ENCODE measurements around the gene RAB11FIP4. TPM values are rescaled to one million over a fixed set of nuclear protein-coding genes. Genes with fewer than 3 reads are reported as not detected.
A peak's percentile ranks its signal among the peaks of the same experiment; 100 is the strongest.

Gene RAB11FIP4
- polyA plus RNA-seq, 4 donors: 11.6 to 33.8 (median 18.7) TPM

- Histone ChIP-seq H3K4me3 (ENCODE audit: low read depth in 1 of 3, low read length in 3 of 3) (peak overlapping the region; percentile 10 to 86 (median 79)), H3K27me3 (ENCODE audit: control insufficient read depth in 3 of 3, insufficient read depth in 3 of 3, low read length in 3 of 3) (no peaks in the 10 kb centered on the region), H3K27ac (ENCODE audit: low read depth in 1 of 3, low read length in 2 of 3) (peak overlapping the region; percentile 42 to 91 (median 57)), H3K9me3 (ENCODE audit: control insufficient read depth in 2 of 2, insufficient read depth in 1 of 2, low read depth in 1 of 2, low read length in 1 of 2) (no peaks in the 10 kb centered on the region), H3K4me1 (ENCODE audit: control insufficient read depth in 3 of 3, insufficient read depth in 2 of 3, low read depth in 1 of 3, low read length in 2 of 3) (no peaks in the 10 kb centered on the region), H3K36me3 (ENCODE audit: control insufficient read depth in 3 of 3, insufficient read depth in 2 of 3, low read depth in 1 of 3, low read length in 3 of 3) (no peaks in the 10 kb centered on the region)
- FAIRE-seq: no peak
- WGBS, 3 donors: 12 to 14% (median 12%) methylated on average over 17 of the region's 17 CpGs
- no peak for DNase-seq
Observed at GRCh38 chr17:31550389-31551056, 159.0 kb downstream of the RAB11FIP4 start.

GRCh38 chr17:31552568-31552967 lies 161.1 kb downstream of the RAB11FIP4 start:
- WGBS, 3 donors: 90 to 96% (median 93%) methylated on average over 3 of the region's 3 CpGs
- no peaks in the 10 kb centered on the region for H3K27me3 ChIP-seq (ENCODE audit: control insufficient read depth in 3 of 3, insufficient read depth in 3 of 3, low read length in 3 of 3)
- no peaks in the 10 kb centered on the region for H3K36me3 ChIP-seq (ENCODE audit: control insufficient read depth in 3 of 3, insufficient read depth in 2 of 3, low read depth in 1 of 3, low read length in 3 of 3)
- no peak overlapping the region for H3K27ac ChIP-seq (ENCODE audit: low read depth in 1 of 3, low read length in 2 of 3)
- H3K9me3 ChIP-seq (ENCODE audit: control insufficient read depth in 2 of 2, insufficient read depth in 1 of 2, low read depth in 1 of 2, low read length in 1 of 2): no peaks in the 10 kb centered on the region
- no peak overlapping the region for H3K4me3 ChIP-seq (ENCODE audit: low read depth in 1 of 3, low read length in 3 of 3)
- no peak for DNase-seq
- no peak for FAIRE-seq
- no peaks in the 10 kb centered on the region for H3K4me1 ChIP-seq (ENCODE audit: control insufficient read depth in 3 of 3, insufficient read depth in 2 of 3, low read depth in 1 of 3, low read length in 2 of 3)

GRCh38 chr17:31553506-31553905 lies 162.0 kb downstream of the RAB11FIP4 start:
- Histone ChIP-seq H3K27ac (ENCODE audit: low read depth in 1 of 3, low read length in 2 of 3) (no peak overlapping the region), H3K4me1 (ENCODE audit: control insufficient read depth in 3 of 3, insufficient read depth in 2 of 3, low read depth in 1 of 3, low read length in 2 of 3) (peaks cover 0 to 4% (median 0%) of the 10 kb centered on the region in 3 donors), H3K4me3 (ENCODE audit: low read depth in 1 of 3, low read length in 3 of 3) (no peak overlapping the region), H3K27me3 (ENCODE audit: control insufficient read depth in 3 of 3, insufficient read depth in 3 of 3, low read length in 3 of 3) (no peaks in the 10 kb centered on the region), H3K9me3 (ENCODE audit: control insufficient read depth in 2 of 2, insufficient read depth in 1 of 2, low read depth in 1 of 2, low read length in 1 of 2) (no peaks in the 10 kb centered on the region), H3K36me3 (ENCODE audit: control insufficient read depth in 3 of 3, insufficient read depth in 2 of 3, low read depth in 1 of 3, low read length in 3 of 3) (no peaks in the 10 kb centered on the region)
- FAIRE-seq (no peak), DNase-seq (no peak)
- 78 to 82% (median 80%) methylated on average over 5 of the region's 5 CpGs for WGBS, 3 donors

- H3K9me3 ChIP-seq (ENCODE audit: control insufficient read depth in 2 of 2, insufficient read depth in 1 of 2, low read depth in 1 of 2, low read length in 1 of 2): no peaks in the 10 kb centered on the region
- FAIRE-seq: no peak
- no peaks in the 10 kb centered on the region for H3K36me3 ChIP-seq (ENCODE audit: control insufficient read depth in 3 of 3, insufficient read depth in 2 of 3, low read depth in 1 of 3, low read length in 3 of 3)
- H3K27me3 ChIP-seq (ENCODE audit: control insufficient read depth in 3 of 3, insufficient read depth in 3 of 3, low read length in 3 of 3): peaks cover 0 to 5% (median 0%) of the 10 kb centered on the region in 3 donors
- WGBS, 3 donors: 73 to 77% (median 75%) methylated on average over 1 of the region's 1 CpG
- no peak overlapping the region for H3K27ac ChIP-seq (ENCODE audit: low read depth in 1 of 3, low read length in 2 of 3)
- H3K4me3 ChIP-seq (ENCODE audit: low read depth in 1 of 3, low read length in 3 of 3): no peak overlapping the region
- no peak for DNase-seq
- peaks cover 0 to 5% (median 0%) of the 10 kb centered on the region in 3 donors for H3K4me1 ChIP-seq (ENCODE audit: control insufficient read depth in 3 of 3, insufficient read depth in 2 of 3, low read depth in 1 of 3, low read length in 2 of 3)
Observed at GRCh38 chr17:31554930-31555329, 163.5 kb downstream of the RAB11FIP4 start.

- FAIRE-seq (no peak), DNase-seq (no peak)
- no peaks in the 10 kb centered on the region for H3K36me3 ChIP-seq (ENCODE audit: control insufficient read depth in 3 of 3, insufficient read depth in 2 of 3, low read depth in 1 of 3, low read length in 3 of 3)
- H3K27ac ChIP-seq (ENCODE audit: low read depth in 1 of 3, low read length in 2 of 3): no peak overlapping the region
- H3K4me3 ChIP-seq (ENCODE audit: low read depth in 1 of 3, low read length in 3 of 3): no peak overlapping the region
- H3K27me3 ChIP-seq (ENCODE audit: control insufficient read depth in 3 of 3, insufficient read depth in 3 of 3, low read length in 3 of 3): peaks cover 0 to 15% (median 0%) of the 10 kb centered on the region in 3 donors
- H3K4me1 ChIP-seq (ENCODE audit: control insufficient read depth in 3 of 3, insufficient read depth in 2 of 3, low read depth in 1 of 3, low read length in 2 of 3): peaks cover 0 to 7% (median 0%) of the 10 kb centered on the region in 3 donors
- 82 to 90% (median 84%) methylated on average over 13 of the region's 13 CpGs for WGBS, 3 donors
- H3K9me3 ChIP-seq (ENCODE audit: control insufficient read depth in 2 of 2, insufficient read depth in 1 of 2, low read depth in 1 of 2, low read length in 1 of 2): no peaks in the 10 kb centered on the region
Observed at GRCh38 chr17:31556969-31557645, 165.6 kb downstream of the RAB11FIP4 start.

- H3K4me1 ChIP-seq (ENCODE audit: control insufficient read depth in 3 of 3, insufficient read depth in 2 of 3, low read depth in 1 of 3, low read length in 2 of 3): peaks cover 0 to 8% (median 0%) of the 10 kb centered on the region in 3 donors
- H3K36me3 ChIP-seq (ENCODE audit: control insufficient read depth in 3 of 3, insufficient read depth in 2 of 3, low read depth in 1 of 3, low read length in 3 of 3): no peaks in the 10 kb centered on the region
- H3K9me3 ChIP-seq (ENCODE audit: control insufficient read depth in 2 of 2, insufficient read depth in 1 of 2, low read depth in 1 of 2, low read length in 1 of 2): no peaks in the 10 kb centered on the region
- H3K27me3 ChIP-seq (ENCODE audit: control insufficient read depth in 3 of 3, insufficient read depth in 3 of 3, low read length in 3 of 3): peaks cover 0 to 15% (median 0%) of the 10 kb centered on the region in 3 donors
- peak overlapping the region; percentile 64 to 87 (median 77) for H3K27ac ChIP-seq (ENCODE audit: low read depth in 1 of 3, low read length in 2 of 3)
- 1 to 2% (median 1%) methylated on average over 53 to 111 of the region's 111 CpGs for WGBS, 3 donors
- FAIRE-seq: no peak
- peak overlapping the region; percentile 51 to 60 (median 53) for H3K4me3 ChIP-seq (ENCODE audit: low read depth in 1 of 3, low read length in 3 of 3)
- DNase-seq: peak; percentile 74 to 91
Observed at GRCh38 chr17:31558748-31559583, 167.5 kb downstream of the RAB11FIP4 start.

GRCh38 chr17:31559584-31560501 lies 168.4 kb downstream of the RAB11FIP4 start:
- 26 to 47% (median 35%) methylated on average over 78 to 91 of the region's 91 CpGs for WGBS, 3 donors
- Histone ChIP-seq H3K27ac (ENCODE audit: low read depth in 1 of 3, low read length in 2 of 3) (peak overlapping the region in 1 of 3 donors; percentile 87), H3K27me3 (ENCODE audit: control insufficient read depth in 3 of 3, insufficient read depth in 3 of 3, low read length in 3 of 3) (peaks cover 0 to 15% (median 0%) of the 10 kb centered on the region in 3 donors), H3K4me3 (ENCODE audit: low read depth in 1 of 3, low read length in 3 of 3) (peak overlapping the region; percentile 24 to 60 (median 40)), H3K9me3 (ENCODE audit: control insufficient read depth in 2 of 2, insufficient read depth in 1 of 2, low read depth in 1 of 2, low read length in 1 of 2) (no peaks in the 10 kb centered on the region), H3K36me3 (ENCODE audit: control insufficient read depth in 3 of 3, insufficient read depth in 2 of 3, low read depth in 1 of 3, low read length in 3 of 3) (no peaks in the 10 kb centered on the region), H3K4me1 (ENCODE audit: control insufficient read depth in 3 of 3, insufficient read depth in 2 of 3, low read depth in 1 of 3, low read length in 2 of 3) (peaks cover 0 to 8% (median 0%) of the 10 kb centered on the region in 3 donors)
- DNase-seq: peak in 1 of 2 donors; percentile 49
- no peak for FAIRE-seq

Measured in small intestine (tissue), 7 donors.